ENCODE measurements around the gene SMTNL1. TPM values are rescaled to one million over a fixed set of nuclear protein-coding genes. Genes with fewer than 3 reads are reported as not detected.
A peak's percentile ranks its signal among the peaks of the same experiment; 100 is the strongest.

SMTNL1 gene
- total and polyA plus RNA-seq, 9 of the 15 experiments (the other 6 are each of a cell fraction or from before 2014, with no cell fraction given), result not detected

DNA sequence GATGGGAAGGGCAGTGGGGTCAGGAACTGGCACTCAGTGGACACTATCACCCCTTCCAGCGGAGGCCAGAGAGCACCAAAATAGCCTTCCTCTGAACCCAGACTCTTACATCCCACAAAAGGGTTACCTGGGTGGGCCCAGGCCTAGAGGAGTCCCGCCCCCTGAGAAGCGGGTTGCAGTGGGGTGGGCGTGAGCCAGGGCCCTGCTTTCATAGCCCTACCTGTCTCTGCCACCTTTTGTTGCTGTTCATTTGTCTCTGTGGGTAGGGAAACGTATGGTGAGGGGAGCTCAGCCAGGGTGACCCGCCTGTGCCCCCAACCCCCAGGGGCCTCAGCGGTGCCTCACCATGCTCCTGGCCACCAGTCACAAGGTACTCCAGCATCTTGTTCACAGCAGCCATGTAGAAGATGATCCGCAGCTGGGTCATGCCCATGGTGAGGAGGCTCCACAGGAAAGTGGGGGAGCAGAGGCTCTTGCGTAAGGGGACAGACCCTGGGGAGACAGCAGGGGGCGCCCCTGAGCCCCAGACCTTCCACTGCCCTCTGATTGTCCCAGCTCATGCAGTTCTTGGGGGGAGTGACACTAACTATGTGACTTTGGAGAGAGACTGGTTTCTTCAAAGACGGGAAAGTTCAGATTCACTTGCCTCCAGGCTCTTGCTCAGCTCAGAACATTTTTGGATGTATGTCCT is 45.9 kb upstream of the SMTNL1 start (continued):
- no peak for TF ChIP-seq ZBTB5 (IDR thresholded peaks at IDR 0.05)
- no peak for TF ChIP-seq KAT2B (IDR thresholded peaks at IDR 0.05; ENCODE audit: low read depth, low read length)
- TF ChIP-seq CEBPB (tag; IDR thresholded peaks at IDR 0.05), result peak; percentile 99
- TF ChIP-seq RAD21 (CRISPR knock-in tag; conservative IDR thresholded peaks at IDR 0.05 in 1 of 2, IDR thresholded peaks at IDR 0.05 in 1 of 2), result peak; percentile 43 to 70
- no peak for TF ChIP-seq BRD9 (IDR thresholded peaks at IDR 0.05; ENCODE audit: low read depth, partially characterized antibody)
- TF ChIP-seq JUND (IDR thresholded peaks at IDR 0.05; ENCODE audit: borderline replicate concordance, low read depth, low read length), result peak; percentile 39; the same call in 1 of the 2 replicates
- no peak for TF ChIP-seq JUND (tag; IDR thresholded peaks at IDR 0.05; ENCODE audit: borderline replicate concordance, low read depth, low read length)
- TF ChIP-seq, protein P1, sequence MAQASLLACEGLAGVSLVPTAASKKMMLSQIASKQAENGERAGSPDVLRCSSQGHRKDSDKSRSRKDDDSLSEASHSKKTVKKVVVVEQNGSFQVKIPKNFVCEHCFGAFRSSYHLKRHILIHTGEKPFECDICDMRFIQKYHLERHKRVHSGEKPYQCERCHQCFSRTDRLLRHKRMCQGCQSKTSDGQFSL (CRISPR knock-in tag; IDR thresholded peaks at IDR 0.05), result peak; percentile 99
- TF ChIP-seq, protein P1 (tag; IDR thresholded peaks at IDR 0.05), result peak in 1 of 2 experiments; percentile 82; a peak in 1 of 4 replicates

All from K562 (cell line).